LNCaP clone FGC (cell line): ENCODE results near the gene CAV3.

Experiments
- DNase-seq: peaks from one replicate; pipeline ENCODE4 v3.0.0-alpha.2; 2011; ENCODE audit warnings: low read depth
- H3K4me3 ChIP-seq: 2 replicates; pipeline ENCODE4 v1.5.1; 2011; ENCODE audit warnings: mild to moderate bottlenecking, low read depth, low read length, control low read depth
- CTCF ChIP-seq: IDR thresholded peaks from 2 replicates; pipeline ENCODE4 v1.5.1; 2012; ENCODE audit warnings: mild to moderate bottlenecking; ENCODE audit not compliant: control insufficient read depth, insufficient read depth; ENCODE audit errors: extremely low read depth

CAV3 gene

GRCh38 chr3:8755564-8756237 is 22.1 kb downstream of the CAV3 start:
- H3K4me3 ChIP-seq: no peak overlapping the region
- no peak for TF ChIP-seq CTCF
- no peak for DNase-seq

GRCh38 chr3:8756671-8757070 is 23.1 kb downstream of the CAV3 start:
- H3K4me3 ChIP-seq: no peak overlapping the region
- no peak for DNase-seq
- TF ChIP-seq CTCF: no peak

GRCh38 chr3:8757551-8758518 is 24.2 kb downstream of the CAV3 start:
- no peak for TF ChIP-seq CTCF
- no peak for DNase-seq
- H3K4me3 ChIP-seq: no peak overlapping the region

- no peak for DNase-seq
- no peak overlapping the region for H3K4me3 ChIP-seq
- TF ChIP-seq CTCF: no peak
These were observed 25.6 kb downstream of the CAV3 start for GRCh38 chr3:8759038-8759707.

GRCh38 chr3:8760091-8760490 is 26.5 kb downstream of the CAV3 start:
- H3K4me3 ChIP-seq: no peak overlapping the region
- no peak for TF ChIP-seq CTCF
- no peak for DNase-seq

GRCh38 chr3:8760506-8760905 is 26.9 kb downstream of the CAV3 start:
- H3K4me3 ChIP-seq: no peak overlapping the region
- no peak for DNase-seq
- TF ChIP-seq CTCF: no peak
